LNCAP (cell line): Measurements from ENCODE around the gene HSF5.

Source experiments
- CTCF ChIP-seq: fragments of 450-650 bp; IDR thresholded peaks from 2 replicates; pipeline ENCODE4 v1.5.1; 2017; ENCODE audit warnings: mild to moderate bottlenecking

HSF5 gene

DNA sequence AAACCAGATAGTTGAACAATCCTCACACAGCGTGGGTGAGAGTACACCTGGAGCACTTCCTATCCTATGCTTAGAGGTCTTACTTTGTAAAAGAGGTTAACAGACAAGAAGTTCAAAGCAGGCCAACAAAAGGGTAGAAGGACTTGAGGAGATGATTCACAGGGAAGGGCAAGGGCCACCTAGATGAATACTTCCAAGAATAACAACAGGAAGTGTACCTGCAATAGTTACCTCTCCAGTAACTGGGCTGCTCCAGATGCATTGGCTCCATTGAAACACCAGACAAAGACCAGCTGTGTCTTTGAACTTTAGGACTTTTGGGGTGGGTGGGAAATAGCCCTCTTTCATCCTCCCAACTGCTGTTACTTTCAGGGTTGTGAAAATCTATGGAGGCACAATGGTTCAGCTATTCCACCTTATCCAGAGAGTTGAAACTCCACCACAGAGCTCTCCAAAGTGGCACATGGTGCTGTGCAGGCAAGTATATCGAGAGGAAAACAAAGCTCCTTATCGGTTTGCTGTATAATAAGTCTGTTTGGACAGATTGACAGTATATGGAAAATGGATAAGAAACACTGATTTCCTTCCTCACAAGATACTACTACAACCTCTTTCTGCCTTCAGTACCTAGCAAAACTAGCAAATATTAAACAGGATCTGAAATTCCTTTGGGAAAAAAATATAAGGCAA is 93.5 kb downstream of the HSF5 start:
- no peak for TF ChIP-seq CTCF

GRCh38 chr17:58391302-58391984 is 96.8 kb downstream of the HSF5 start:
- TF ChIP-seq CTCF, result no peak

GRCh38 chr17:58390884-58391283 is 97.3 kb downstream of the HSF5 start:
- no peak for TF ChIP-seq CTCF

GRCh38 chr17:58388302-58389190 is 99.7 kb downstream of the HSF5 start:
- no peak for TF ChIP-seq CTCF

DNA sequence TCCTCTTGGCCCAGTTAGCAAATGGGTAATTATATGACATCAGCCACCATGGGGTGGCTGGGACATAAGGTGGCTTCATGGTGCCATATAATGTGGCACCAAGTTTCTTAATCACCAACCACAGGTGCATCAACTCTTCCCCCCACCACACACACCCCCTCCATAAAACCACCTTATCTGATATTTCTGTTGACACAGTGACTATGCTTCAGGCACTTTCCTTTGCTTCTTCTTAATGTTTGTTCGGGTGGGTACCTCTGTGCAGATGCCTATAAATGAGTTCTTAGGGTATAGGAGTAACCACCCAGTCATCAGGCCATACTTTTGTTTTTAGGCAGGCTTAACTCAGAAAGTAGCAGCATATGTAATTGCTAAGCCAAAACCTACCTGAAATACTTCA is 100.4 kb downstream of the HSF5 start:
- no peak for TF ChIP-seq CTCF

DNA sequence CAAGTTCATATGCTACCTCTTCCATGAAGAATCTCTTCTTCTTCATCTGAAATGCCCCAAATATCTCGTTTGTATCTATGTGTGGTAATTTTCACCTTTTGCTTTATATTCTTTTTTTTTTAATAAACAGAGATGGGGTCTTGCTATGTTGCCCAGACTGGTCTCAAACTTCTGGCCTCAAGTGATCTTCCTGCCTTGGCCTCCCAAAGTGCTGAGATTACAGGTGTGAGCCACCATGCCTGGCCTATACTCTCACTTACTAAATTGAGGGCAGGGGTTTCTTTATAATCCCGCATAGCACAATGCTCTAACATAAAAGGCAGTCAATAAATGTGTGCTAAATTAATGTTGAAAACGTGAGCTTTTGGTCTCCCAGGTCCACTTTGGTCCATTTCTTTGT is 101.5 kb downstream of the HSF5 start:
- no peak for TF ChIP-seq CTCF

GRCh38 chr17:58385359-58385899 is 102.8 kb downstream of the HSF5 start:
- no peak for TF ChIP-seq CTCF
